HepG2 (cell line): ENCODE measurements around the gene SCIN. TPM values are rescaled to one million over a fixed set of nuclear protein-coding genes. Genes with fewer than 3 reads are reported as not detected.
A peak's percentile ranks its signal among the peaks of the same experiment; 100 is the strongest.

Experiments used
- ADNP ChIP-seq: sonication (generic); formaldehyde crosslinking; IDR thresholded peaks from 2 replicates; pipeline ENCODE4 v1.4.0; 2020; ENCODE audit warnings: missing genetic modification reagents
- FOXK1 ChIP-seq: sonication (generic); formaldehyde crosslinking; IDR thresholded peaks from 2 replicates; pipeline ENCODE4 v1.4.0; 2020; ENCODE audit warnings: low read depth, missing genetic modification reagents, borderline replicate concordance
- MEIS2 ChIP-seq: sonication (generic); formaldehyde crosslinking; IDR thresholded peaks from 2 replicates; pipeline ENCODE4 v1.9.0; 2021; ENCODE audit warnings: mild to moderate bottlenecking, missing genetic modification reagents
- NR2C2 ChIP-seq: sonication (generic); formaldehyde crosslinking; IDR thresholded peaks from 2 replicates; pipeline ENCODE4 v1.4.0; 2020; ENCODE audit warnings: missing genetic modification reagents, mild to moderate bottlenecking, moderate library complexity, borderline replicate concordance
- PHF8 ChIP-seq: sonication (generic); formaldehyde crosslinking; IDR thresholded peaks from 2 replicates; pipeline ENCODE4 v1.5.0; 2020; ENCODE audit warnings: missing genetic modification reagents
- PRPF4 ChIP-seq: fragments of 200-400 bp; formaldehyde crosslinking; IDR thresholded peaks from 2 replicates; pipeline ENCODE4 v1.6.1; 2016; ENCODE audit warnings: low read length, low read depth; ENCODE audit not compliant: poor library complexity, severe bottlenecking
- RARA ChIP-seq: IDR thresholded peaks from 2 replicates; pipeline ENCODE4 v1.6.1; 2016; ENCODE audit warnings: missing genetic modification reagents, missing compliant biosample characterization
- YEATS2 ChIP-seq: sonication (generic); formaldehyde crosslinking; IDR thresholded peaks from 2 replicates; pipeline ENCODE4 v1.4.0; 2020; ENCODE audit warnings: missing genetic modification reagents, borderline replicate concordance
- ZFP82 ChIP-seq: sonication (generic); formaldehyde crosslinking; IDR thresholded peaks from 2 replicates; pipeline ENCODE4 v1.5.1; 2020; ENCODE audit warnings: mild to moderate bottlenecking, missing genetic modification reagents, borderline replicate concordance
- ZNF451 ChIP-seq: sonication (generic); formaldehyde crosslinking; IDR thresholded peaks from 2 replicates; pipeline ENCODE4 v1.5.0; 2020; ENCODE audit warnings: mild to moderate bottlenecking, missing genetic modification reagents
- ZNF512B ChIP-seq: sonication (generic); formaldehyde crosslinking; IDR thresholded peaks from 2 replicates; pipeline ENCODE4 v1.5.1; 2020; ENCODE audit warnings: missing genetic modification reagents, mild to moderate bottlenecking, borderline replicate concordance
- polyA plus RNA-seq, 8 experiments: library from polyadenylated mRNA; depleted of rRNA in 3 of 8; stranded (reverse) in 7 of 8; unstranded in 1 of 8; fragments of >200 nt; fragmentation: Illumina TruSeq in 4 of 8; extraction: Trizol in 4 of 8; gene quantifications; 2 replicates each; pipeline versions ENCODE4 v1.2.1 to v1.2.3, GENCODE V29; 2011 to 2016; ENCODE audit warnings: low read depth in 4 of 8, missing spikeins in 1 of 8, mixed read lengths in 1 of 8; ENCODE audit not compliant: insufficient read depth in 1 of 8
- total RNA-seq, 5 experiments: library from RNA; depleted of rRNA; stranded (reverse); fragments of >200 nt; fragmentation: Illumina TruSeq; extraction: Trizol; gene quantifications; 2 replicates each; pipeline ENCODE4 v1.2.3, GENCODE V29; 2016; ENCODE audit warnings: low read depth in 1 of 5
- TF ChIP-seq, protein P1 (sequence below): sonication (generic); formaldehyde crosslinking; IDR thresholded peaks from 2 replicates; pipeline ENCODE4 v1.4.0; 2020; ENCODE audit warnings: mild to moderate bottlenecking, missing genetic modification reagents
- TF ChIP-seq, protein P2 (sequence below): sonication (generic); formaldehyde crosslinking; IDR thresholded peaks from 2 replicates; pipeline ENCODE4 v1.8.0; 2022; ENCODE audit warnings: mild to moderate bottlenecking, missing genetic modification reagents
- TF ChIP-seq, protein P3 (sequence below): sonication (generic); formaldehyde crosslinking; IDR thresholded peaks from 2 replicates; pipeline ENCODE4 v1.8.0; 2022; ENCODE audit warnings: mild to moderate bottlenecking, missing genetic modification reagents, moderate library complexity

The SCIN gene
- total and polyA plus RNA-seq, 2 of the 13 experiments (the other 11 are each of a cell fraction or from before 2014, with no cell fraction given) = not detected

DNA sequence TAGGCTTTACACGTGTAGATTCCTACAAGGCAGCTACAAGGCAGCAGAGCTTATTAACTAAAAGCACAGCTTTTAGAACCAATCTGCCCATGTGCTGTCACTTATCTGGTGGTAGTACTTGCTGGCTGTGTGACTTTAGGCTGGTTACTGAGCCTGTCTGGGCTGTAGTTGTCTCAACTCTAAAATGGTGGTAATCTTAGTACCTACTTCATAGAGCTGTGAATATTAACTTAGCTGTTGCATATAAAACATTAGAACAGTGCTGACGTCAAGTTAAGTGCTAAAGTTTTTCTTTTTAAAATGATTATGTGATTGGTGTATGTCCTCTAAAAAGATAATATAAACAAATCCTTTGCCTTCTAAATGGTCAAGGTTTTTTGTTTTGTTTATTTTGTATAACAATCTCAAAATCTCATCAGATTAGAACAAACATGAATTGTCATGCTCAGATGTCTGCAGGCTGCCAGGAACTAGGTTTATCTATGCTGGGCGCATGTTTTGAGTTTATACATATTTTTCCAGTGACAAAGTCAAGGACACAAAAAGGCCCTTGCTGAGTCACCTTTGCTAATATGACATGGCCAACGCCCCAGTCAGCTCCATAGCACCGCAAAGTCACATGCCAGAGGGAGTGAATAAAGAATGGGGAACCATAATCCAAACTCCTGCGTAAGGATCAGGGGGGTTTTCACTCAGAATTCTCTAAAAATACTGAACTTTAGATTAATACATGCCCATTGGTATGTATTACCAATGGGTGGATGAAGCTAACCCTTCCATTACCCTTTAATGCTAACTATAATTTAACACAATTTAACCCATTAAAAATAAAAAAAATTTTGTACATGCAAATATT is 77.1 kb downstream of the SCIN start (continued):
- TF ChIP-seq, protein P1, sequence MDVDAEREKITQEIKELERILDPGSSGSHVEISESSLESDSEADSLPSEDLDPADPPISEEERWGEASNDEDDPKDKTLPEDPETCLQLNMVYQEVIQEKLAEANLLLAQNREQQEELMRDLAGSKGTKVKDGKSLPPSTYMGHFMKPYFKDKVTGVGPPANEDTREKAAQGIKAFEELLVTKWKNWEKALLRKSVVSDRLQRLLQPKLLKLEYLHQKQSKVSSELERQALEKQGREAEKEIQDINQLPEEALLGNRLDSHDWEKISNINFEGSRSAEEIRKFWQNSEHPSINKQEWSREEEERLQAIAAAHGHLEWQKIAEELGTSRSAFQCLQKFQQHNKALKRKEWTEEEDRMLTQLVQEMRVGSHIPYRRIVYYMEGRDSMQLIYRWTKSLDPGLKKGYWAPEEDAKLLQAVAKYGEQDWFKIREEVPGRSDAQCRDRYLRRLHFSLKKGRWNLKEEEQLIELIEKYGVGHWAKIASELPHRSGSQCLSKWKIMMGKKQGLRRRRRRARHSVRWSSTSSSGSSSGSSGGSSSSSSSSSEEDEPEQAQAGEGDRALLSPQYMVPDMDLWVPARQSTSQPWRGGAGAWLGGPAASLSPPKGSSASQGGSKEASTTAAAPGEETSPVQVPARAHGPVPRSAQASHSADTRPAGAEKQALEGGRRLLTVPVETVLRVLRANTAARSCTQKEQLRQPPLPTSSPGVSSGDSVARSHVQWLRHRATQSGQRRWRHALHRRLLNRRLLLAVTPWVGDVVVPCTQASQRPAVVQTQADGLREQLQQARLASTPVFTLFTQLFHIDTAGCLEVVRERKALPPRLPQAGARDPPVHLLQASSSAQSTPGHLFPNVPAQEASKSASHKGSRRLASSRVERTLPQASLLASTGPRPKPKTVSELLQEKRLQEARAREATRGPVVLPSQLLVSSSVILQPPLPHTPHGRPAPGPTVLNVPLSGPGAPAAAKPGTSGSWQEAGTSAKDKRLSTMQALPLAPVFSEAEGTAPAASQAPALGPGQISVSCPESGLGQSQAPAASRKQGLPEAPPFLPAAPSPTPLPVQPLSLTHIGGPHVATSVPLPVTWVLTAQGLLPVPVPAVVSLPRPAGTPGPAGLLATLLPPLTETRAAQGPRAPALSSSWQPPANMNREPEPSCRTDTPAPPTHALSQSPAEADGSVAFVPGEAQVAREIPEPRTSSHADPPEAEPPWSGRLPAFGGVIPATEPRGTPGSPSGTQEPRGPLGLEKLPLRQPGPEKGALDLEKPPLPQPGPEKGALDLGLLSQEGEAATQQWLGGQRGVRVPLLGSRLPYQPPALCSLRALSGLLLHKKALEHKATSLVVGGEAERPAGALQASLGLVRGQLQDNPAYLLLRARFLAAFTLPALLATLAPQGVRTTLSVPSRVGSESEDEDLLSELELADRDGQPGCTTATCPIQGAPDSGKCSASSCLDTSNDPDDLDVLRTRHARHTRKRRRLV (CRISPR knock-in tag) = no peak
- TF ChIP-seq RARA (CRISPR knock-in tag) = peak; percentile 81
- TF ChIP-seq, protein P2, sequence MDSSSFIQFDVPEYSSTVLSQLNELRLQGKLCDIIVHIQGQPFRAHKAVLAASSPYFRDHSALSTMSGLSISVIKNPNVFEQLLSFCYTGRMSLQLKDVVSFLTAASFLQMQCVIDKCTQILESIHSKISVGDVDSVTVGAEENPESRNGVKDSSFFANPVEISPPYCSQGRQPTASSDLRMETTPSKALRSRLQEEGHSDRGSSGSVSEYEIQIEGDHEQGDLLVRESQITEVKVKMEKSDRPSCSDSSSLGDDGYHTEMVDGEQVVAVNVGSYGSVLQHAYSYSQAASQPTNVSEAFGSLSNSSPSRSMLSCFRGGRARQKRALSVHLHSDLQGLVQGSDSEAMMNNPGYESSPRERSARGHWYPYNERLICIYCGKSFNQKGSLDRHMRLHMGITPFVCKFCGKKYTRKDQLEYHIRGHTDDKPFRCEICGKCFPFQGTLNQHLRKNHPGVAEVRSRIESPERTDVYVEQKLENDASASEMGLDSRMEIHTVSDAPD (CRISPR knock-in tag) = no peak
- no peak for TF ChIP-seq ZNF512B (CRISPR knock-in tag)
- TF ChIP-seq, protein P3, sequence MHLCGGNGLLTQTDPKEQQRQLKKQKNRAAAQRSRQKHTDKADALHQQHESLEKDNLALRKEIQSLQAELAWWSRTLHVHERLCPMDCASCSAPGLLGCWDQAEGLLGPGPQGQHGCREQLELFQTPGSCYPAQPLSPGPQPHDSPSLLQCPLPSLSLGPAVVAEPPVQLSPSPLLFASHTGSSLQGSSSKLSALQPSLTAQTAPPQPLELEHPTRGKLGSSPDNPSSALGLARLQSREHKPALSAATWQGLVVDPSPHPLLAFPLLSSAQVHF (CRISPR knock-in tag) = no peak
- no peak for TF ChIP-seq NR2C2
- no peak for TF ChIP-seq PRPF4
- TF ChIP-seq YEATS2 (CRISPR knock-in tag) = no peak
- no peak for TF ChIP-seq ZNF451 (CRISPR knock-in tag)
- TF ChIP-seq FOXK1 (CRISPR knock-in tag) = peak; percentile 62; the same call in 1 of the 2 replicates
- no peak for TF ChIP-seq PHF8
- no peak for TF ChIP-seq MEIS2 (CRISPR knock-in tag)
- no peak for TF ChIP-seq ADNP (CRISPR knock-in tag)
- TF ChIP-seq ZFP82 (CRISPR knock-in tag) = no peak
